HFFc6 (cell line): ENCODE results near the gene CCM2L. TPM values are rescaled to one million over a fixed set of nuclear protein-coding genes. Genes with fewer than 3 reads are reported as not detected.
"Not testable (repeated sequence)": the region's sequence is repeated elsewhere in the genome, so short reads cannot be mapped to it uniquely, and the experiment has no call there.

Source experiments
- DNase-seq: peaks from one replicate; pipeline ENCODE4 v3.0.0-alpha.2; 2018
- H3K27ac Mint-ChIP-seq: 2 replicates; pipeline ENCODE4 v1.8.0; 2020; ENCODE audit warnings: mild to moderate bottlenecking, mixed read lengths
- H3K27me3 Mint-ChIP-seq: 2 replicates; pipeline ENCODE4 v1.8.0; 2021; ENCODE audit warnings: mild to moderate bottlenecking, moderate library complexity, mixed read lengths; ENCODE audit not compliant: insufficient read depth
- H3K36me3 Mint-ChIP-seq: 2 replicates; pipeline ENCODE4 v1.8.0; 2021; ENCODE audit warnings: low read depth, mixed read lengths
- H3K4me1 Mint-ChIP-seq: 2 replicates; pipeline ENCODE4 v1.8.0; 2020; ENCODE audit warnings: low read depth, mixed read lengths
- H3K4me3 Mint-ChIP-seq: 2 replicates; pipeline ENCODE4 v1.8.0; 2020; ENCODE audit warnings: mild to moderate bottlenecking, moderate library complexity, mixed read lengths
- H3K9me3 Mint-ChIP-seq: 2 replicates; pipeline ENCODE4 v1.8.0; 2020; ENCODE audit warnings: mild to moderate bottlenecking, mixed read lengths
- total RNA-seq, 6 experiments: library from RNA; stranded (reverse); fragmentation: NEBNext Ultra II Directional; extraction: Animal tissue kit (Norgen Biotek cat#: 25700); gene quantifications; 2 replicates in 1 of 6; 3 replicates in 5 of 6; pipeline ENCODE4 v1.2.3, GENCODE V29; 2021
- TF ChIP-seq, protein P1 (sequence below): fragments of 200-600 bp; sonication (generic); IDR thresholded peaks from 2 replicates; pipeline ENCODE4 v1.5.0; 2021; ENCODE audit warnings: antibody characterized with exemption, mild to moderate bottlenecking

CCM2L gene
- total RNA-seq, 6 experiments from 2014 or later = not detected

DNA sequence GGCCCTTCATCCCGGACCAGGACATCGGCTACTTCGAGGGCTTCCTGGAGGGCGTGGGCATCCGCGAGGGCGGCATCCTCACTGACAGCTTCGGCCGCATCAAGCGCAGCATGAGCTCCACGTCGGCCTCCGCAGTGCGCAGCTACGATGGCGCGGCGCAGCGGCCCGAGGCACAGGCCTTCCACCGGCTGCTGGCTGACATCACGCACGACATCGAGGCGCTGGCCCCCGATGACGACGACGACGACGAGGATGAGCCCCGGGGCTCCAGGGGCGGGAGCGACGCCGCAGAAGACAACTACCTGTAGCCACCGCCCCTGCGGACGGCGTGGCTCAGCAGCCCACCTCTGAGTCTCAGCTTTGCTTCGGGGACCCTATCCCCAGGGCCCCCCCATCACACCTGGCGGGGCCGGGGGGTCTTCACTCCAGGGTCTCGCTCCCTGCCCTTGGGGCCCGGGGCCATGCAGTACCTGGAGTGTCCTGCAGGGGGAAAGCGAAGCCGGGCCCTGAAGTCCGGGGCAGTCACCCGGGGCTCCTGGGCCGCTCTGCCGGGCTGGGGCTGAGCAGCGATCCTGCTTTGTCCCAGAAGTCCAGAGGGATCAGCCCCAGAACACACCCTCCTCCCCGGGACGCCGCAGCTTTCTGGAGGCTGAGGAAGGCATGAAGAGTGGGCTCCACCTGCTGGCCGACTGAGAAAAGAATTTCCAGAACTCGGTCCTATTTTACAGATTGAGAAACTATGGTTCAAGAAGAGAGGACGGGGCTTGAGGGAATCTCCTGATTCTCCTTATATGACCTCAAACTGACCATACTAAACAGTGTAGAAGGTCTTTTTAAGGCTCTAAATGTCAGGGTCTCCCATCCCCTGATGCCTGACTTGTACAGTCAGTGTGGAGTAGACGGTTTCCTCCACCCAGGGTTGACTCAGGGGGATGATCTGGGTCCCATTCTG is 21.0 kb downstream of the CCM2L start:
- Mint-ChIP-seq H3K4me1 (no peaks in the 10 kb centered on the region), H3K36me3 (no peaks in the 10 kb centered on the region), H3K27ac (no peak overlapping the region), H3K27me3 (peaks cover 49% of the 10 kb centered on the region), H3K9me3 (no peaks in the 10 kb centered on the region), H3K4me3 (peak overlapping the region; percentile 15; the same call in 1 of the 2 replicates)
- DNase-seq = peak; percentile 84
- TF ChIP-seq, protein P1, sequence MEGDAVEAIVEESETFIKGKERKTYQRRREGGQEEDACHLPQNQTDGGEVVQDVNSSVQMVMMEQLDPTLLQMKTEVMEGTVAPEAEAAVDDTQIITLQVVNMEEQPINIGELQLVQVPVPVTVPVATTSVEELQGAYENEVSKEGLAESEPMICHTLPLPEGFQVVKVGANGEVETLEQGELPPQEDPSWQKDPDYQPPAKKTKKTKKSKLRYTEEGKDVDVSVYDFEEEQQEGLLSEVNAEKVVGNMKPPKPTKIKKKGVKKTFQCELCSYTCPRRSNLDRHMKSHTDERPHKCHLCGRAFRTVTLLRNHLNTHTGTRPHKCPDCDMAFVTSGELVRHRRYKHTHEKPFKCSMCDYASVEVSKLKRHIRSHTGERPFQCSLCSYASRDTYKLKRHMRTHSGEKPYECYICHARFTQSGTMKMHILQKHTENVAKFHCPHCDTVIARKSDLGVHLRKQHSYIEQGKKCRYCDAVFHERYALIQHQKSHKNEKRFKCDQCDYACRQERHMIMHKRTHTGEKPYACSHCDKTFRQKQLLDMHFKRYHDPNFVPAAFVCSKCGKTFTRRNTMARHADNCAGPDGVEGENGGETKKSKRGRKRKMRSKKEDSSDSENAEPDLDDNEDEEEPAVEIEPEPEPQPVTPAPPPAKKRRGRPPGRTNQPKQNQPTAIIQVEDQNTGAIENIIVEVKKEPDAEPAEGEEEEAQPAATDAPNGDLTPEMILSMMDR = peak; percentile 99

DNA sequence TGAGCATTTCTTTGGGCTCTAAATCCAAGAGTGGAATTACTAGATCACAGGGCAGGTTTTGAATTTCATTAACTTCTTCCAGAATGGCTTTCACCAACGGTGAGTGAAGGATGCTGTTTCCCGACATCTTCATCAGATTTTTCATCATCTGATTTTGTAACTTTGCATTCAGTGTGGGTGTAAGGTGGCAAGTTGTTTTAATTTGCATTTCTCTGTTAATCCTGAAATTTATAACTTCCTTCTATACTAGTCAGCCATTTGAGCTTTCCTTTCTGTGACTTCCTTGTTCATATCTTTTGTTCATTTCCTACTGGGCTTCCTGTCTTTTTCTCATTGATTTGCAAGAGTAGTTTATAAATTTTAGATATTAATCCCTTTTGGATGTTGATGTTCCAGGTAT is 23.1 kb downstream of the CCM2L start:
- H3K36me3 Mint-ChIP-seq = no peaks in the 10 kb centered on the region
- no peak overlapping the region for H3K27ac Mint-ChIP-seq
- peaks cover 50% of the 10 kb centered on the region for H3K27me3 Mint-ChIP-seq
- no peak overlapping the region for H3K4me3 Mint-ChIP-seq
- H3K9me3 Mint-ChIP-seq = no peaks in the 10 kb centered on the region
- H3K4me1 Mint-ChIP-seq = no peaks in the 10 kb centered on the region
- TF ChIP-seq, protein P1 = no peak
- no peak for DNase-seq

DNA sequence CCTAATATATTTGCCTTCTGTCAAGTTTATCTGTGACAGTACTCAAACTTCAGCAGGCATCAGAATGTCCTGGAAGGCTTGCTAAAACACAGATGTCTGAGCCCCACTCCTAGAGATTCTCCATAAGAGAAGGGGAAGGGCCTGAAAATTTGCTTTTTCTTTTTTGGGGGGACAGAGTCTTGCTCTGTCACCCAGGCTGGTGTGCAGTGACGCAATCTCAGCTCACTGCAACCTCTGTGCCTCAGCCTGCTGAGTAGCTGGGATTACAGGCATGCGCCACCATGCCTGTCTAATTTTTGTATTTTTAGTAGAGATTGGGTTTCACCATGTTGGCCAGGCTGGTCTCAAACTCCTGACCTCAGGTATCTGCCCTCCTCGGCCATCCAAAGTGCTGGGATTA is 23.5 kb downstream of the CCM2L start:
- peaks cover 46% of the 10 kb centered on the region for H3K27me3 Mint-ChIP-seq

DNA sequence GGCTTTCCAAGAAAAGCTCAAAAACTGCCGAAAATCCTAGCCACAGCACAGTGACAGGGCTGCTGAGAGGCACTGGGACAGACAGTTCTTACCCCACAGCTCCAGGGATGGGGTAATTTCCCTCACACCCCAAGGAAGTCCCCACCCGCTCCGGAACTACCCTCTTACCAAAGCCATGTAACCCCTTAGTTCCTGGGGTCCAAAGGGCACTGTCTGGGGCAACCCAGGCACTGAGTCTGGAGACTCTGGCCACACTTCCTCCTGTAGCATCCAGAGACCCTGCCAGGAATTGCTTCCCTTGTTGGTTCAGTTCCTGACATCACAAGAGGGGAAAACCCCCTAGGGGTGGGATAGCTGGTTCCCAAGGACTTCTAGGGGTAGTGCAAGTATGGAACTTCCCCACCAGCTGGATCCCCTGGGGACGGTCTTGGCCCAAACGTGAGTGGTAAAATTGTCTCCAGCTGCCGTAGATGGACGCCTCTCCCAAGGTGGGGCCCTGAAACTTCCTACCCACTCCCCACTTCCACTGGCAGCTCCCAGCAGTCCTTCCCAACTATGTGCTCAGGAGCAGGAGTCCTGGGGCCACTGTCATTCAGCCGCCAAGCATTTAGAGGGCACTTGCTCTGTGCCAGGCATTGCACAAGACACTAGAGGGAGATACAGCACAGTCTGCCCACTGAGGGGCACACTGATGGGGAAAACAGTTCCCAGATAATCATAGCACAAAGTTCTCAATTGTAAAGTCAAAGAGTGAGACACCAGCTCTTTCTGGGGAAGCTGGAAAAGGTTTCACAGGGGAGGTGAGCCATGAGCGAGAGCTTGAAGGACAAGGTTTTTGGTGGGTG is 24.6 kb downstream of the CCM2L start:
- no peak overlapping the region for H3K4me3 Mint-ChIP-seq
- H3K27me3 Mint-ChIP-seq = peaks cover 46% of the 10 kb centered on the region
- no peaks in the 10 kb centered on the region for H3K36me3 Mint-ChIP-seq
- TF ChIP-seq, protein P1 = peak; percentile 70
- H3K4me1 Mint-ChIP-seq = no peaks in the 10 kb centered on the region
- H3K27ac Mint-ChIP-seq = no peak overlapping the region
- H3K9me3 Mint-ChIP-seq = no peaks in the 10 kb centered on the region
- peak; percentile 19 for DNase-seq

More for the DNA sequence above, 23.5 kb downstream of the CCM2L start:
- H3K4me1 Mint-ChIP-seq, H3K27ac Mint-ChIP-seq, H3K9me3 Mint-ChIP-seq, DNase-seq, H3K36me3 Mint-ChIP-seq, H3K4me3 Mint-ChIP-seq: not testable (repeated sequence)

DNA sequence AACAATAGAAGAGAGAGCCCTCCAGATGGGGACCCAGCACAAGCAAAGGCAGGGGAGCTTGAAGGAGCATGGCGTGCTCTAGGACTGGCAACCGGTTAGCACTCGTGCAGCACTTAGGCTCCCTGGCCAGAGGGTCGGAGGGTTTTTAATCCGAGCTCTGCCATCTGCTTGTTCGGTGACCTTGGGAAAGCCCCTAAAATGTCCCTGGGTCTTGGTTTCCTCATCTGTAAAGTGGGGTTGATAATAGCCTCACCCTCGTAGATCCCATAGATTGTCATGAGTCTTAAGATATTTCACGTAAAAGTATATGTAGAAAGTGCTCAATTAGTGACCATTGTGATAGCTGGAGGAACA is 25.2 kb downstream of the CCM2L start:
- H3K27ac Mint-ChIP-seq = no peak overlapping the region
- no peak overlapping the region for H3K4me3 Mint-ChIP-seq
- TF ChIP-seq, protein P1 = peak; percentile 17; the same call in 1 of the 2 replicates
- DNase-seq = no peak
- no peaks in the 10 kb centered on the region for H3K4me1 Mint-ChIP-seq
- H3K27me3 Mint-ChIP-seq = peaks cover 48% of the 10 kb centered on the region
- H3K9me3 Mint-ChIP-seq = no peaks in the 10 kb centered on the region
- H3K36me3 Mint-ChIP-seq = no peaks in the 10 kb centered on the region
